PC-3 (cell line): ENCODE measurements around the gene ERAP2.

ENCODE experiments used
- EZH2 ChIP-seq: fragments of 300-600 bp; sonication (generic); IDR thresholded peaks from one replicate; pipeline ENCODE4 v1.6.1; 2017; ENCODE audit warnings: antibody characterized with exemption, mild to moderate bottlenecking, low read length; ENCODE audit not compliant: unreplicated experiment
- TF ChIP-seq, protein P1 (sequence below): fragments of 300-600 bp; sonication (generic); conservative IDR thresholded peaks from 2 replicates; pipeline ENCODE4 v1.5.1; 2017; ENCODE audit warnings: antibody characterized with exemption, low read depth, mild to moderate bottlenecking, low read length

DNA sequence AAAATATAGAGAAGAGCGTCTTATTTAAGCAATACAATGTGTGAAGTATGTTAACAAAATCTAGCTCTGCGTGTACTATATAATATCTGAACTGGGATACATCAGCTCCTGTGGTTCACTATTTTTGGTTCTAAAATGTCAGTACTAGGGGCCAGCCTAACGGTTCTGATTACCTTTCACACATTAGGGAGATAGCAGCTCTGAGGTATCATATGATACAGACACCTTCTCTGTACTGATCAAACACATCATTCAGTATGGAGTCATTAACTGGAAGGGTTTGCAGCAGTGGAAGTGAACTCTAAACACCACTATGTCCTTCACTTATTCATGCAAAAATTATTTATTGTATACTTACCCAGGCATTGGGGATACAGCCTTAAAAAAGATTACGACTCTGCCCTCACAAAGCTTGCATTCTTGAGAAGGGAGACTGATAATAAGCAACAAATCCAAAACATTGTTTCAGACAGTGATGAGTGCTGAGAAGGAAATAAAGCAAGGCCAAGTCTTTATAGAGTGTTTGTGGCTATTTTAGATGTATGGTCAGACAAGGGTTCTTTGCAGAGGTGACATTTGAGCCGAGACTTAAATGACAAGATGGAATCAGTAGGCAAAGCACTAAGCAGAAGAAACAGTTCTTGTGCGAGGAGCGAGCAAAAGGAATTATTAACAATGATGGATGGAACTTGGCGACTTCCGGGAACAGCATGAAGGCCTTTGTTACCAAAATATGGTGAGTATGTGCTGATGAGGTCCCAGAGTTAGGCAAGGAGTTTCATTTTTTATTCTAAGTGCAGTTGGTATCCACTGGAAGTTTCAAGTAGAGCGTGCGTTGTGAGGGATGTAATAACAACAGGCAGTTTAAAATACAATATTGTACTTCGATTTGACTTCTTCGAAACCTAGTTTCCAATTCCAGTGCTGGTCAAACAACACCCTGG lies 57.7 kb downstream of the ERAP2 start:
- TF ChIP-seq, protein P1, sequence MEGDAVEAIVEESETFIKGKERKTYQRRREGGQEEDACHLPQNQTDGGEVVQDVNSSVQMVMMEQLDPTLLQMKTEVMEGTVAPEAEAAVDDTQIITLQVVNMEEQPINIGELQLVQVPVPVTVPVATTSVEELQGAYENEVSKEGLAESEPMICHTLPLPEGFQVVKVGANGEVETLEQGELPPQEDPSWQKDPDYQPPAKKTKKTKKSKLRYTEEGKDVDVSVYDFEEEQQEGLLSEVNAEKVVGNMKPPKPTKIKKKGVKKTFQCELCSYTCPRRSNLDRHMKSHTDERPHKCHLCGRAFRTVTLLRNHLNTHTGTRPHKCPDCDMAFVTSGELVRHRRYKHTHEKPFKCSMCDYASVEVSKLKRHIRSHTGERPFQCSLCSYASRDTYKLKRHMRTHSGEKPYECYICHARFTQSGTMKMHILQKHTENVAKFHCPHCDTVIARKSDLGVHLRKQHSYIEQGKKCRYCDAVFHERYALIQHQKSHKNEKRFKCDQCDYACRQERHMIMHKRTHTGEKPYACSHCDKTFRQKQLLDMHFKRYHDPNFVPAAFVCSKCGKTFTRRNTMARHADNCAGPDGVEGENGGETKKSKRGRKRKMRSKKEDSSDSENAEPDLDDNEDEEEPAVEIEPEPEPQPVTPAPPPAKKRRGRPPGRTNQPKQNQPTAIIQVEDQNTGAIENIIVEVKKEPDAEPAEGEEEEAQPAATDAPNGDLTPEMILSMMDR = no peak
- no peak for TF ChIP-seq EZH2
